ENCODE data around the gene ACER3.

The ACER3 gene

DNA sequence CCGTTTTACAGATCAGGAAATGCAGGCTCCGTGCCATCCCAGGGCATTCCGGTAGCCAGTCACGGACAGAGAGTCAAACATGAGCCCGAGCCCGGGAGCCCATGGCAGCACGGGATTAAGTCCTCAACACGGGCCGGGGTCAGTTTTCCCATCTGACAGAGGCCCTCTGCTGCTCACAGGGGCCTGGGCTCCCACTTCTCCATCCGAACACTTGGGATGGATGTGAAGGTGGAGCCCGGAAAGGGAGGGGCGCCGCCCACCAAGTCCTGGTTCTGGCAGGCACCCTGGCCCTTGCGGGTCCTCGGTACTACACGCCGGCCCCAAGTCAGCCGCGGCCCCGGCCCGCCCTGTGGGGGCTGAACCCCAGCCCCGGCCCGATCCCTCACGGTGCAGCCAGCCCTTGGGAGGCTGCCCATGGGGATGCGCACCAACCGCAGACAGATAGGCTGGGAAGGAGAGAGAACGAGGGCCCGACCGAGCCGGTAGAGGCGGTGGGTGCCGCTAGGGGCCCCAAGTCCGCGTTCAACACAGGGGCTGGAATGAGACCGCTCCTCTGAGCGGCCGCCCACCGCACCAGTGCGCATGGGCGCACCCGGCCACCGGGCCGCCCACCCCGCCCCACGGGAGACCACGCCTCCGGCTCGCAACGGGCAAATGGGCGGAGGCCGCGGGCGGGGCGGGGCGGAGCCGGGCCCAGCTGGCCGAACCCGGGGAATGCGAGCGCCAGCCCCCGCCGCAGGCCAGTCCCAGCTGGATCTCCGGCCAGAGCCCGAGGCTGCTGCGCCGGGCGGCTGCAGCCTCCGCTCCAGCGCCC is 205.7 kb downstream of the ACER3 start, which contains the start of gene CAPN5:
Gene CAPN5, plus strand, starts transcription at position 743 of the 814 bp plus-strand sequence. CDS start 17,916 bp downstream, outside the sequence.
- DNase-seq = peak; percentile 94

DNA sequence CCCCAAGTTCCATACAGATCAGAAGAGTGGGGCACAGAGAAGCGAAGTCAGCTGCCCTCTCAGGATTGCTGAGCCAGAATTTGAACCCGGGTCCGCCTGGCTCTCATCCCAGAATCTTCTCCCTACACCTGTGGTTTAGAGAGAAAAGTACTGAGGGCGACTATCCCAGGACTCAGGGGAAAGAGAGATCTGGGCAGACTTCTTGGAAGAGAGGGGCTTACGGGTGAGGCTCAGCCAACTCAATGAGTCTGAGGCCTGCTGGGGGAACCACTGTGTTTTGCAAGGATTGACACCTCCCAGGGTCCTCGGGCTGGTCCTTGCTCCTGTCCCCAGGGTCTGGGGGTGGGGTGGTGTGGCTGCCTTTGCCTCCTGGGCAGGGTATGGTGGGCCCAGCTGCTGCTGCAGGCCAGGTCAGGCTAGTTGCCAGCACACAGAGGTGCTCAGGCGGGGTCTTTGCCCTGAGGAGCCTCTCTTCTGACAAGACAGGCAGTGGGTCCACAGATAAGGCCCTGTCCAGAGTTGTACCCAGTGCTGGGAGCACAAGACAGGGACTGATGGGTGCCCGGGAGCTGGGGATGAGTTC is 207.2 kb downstream of the ACER3 start:
- no peak for DNase-seq

DNA sequence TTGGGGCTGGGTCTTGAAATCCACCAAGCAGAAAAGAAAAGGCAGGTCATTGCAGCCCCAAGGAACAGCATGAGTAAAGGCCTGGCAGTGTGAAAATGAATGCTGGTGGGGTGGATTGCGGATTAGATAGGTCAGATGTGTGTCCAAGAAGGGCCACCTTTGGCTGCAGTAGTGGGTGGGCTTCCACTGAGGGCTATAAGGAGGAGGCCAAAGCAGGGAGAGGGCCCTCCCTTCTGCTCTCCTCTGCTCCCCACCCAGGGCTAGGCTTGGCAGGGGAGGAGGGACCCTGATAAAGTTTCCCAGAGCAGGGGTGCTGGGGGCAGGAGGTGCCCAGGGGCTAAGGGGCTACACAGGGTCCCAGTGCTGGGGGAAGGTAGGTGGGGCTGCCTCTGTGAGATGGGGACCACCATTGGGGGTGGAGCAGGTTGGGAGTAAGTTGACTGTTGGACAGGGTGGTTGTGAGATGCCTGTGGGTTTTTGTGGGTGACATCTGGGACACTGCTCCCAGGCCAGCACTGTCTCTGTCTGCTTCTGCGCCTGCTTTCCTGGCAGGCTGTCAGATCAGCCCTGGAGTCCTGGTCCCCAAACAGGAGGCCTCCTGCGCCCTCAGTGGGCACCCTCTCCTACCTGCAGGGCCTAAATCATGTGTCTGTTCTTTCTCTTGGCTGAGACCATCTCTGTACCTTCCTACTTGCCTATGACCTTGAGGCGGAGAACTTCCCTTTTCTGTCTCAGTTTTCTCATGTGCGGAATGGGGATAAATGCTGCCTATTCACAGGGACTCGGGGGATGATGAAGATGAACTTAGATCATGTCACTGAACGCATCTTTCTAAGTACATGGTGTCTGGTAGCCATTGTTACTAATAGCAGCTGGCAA is 208.0 kb downstream of the ACER3 start:
- DNase-seq = no peak

DNA sequence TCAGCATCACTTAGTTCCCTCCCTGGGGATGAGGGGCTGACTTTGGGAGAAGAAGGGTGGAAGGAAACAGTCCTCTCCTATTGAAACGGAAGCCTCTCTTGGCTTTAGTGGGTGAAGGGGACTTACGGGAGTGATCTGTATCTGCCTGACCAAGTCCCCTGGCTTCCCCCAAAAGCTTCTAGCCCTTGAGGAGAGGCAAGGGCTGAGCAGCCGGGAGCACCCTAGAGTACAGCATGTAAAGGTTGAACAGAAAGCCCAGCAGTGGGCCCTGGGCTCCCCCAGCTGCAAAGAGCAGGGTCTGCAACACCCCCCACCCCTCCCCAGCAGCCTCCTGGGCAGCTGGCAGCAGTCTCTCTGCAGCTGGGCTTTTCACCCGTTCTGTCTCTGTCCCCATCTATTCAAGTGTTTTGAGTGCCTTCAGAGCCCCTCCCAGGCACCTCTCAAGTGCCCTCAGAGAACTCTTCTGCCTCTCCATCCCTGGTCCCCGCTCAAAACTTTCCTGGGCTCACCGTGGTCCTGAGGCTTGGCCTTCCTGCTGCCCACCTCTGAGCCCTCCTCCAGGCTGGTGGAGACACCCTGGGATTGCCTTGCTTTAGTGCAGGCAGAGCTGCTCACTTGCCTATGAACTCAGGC is 208.7 kb downstream of the ACER3 start:
- DNase-seq = no peak

DNA sequence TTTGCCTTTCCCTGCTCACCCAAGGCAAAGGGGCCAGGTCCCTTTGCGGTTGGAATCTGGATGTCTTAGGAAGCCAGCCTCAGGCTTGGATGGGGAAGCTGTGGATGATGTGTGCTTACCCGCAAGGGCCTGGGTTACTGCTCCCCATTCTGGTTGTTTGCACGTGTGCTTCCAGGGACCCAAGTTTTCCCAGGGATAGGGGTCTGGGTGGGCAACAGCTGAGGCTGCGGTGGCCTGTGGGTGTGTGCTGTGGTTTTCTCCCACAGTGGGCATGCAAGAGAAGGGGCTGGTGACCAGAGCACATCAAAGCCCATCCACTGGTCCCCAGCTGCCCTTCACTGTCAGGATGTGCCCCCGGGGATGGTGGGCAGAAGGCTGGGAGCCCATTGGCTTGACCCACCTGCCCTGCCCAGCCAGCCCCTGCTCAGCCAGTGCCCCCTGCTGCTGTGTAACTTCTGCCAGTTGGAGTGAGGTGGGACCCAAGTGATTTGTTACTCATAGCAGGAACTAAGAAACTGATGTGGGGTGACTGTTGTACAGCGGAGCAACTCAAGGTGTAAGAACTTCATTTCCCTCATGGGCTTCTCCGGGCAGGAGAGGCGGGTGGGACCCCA is 209.4 kb downstream of the ACER3 start:
- no peak for DNase-seq

DNA sequence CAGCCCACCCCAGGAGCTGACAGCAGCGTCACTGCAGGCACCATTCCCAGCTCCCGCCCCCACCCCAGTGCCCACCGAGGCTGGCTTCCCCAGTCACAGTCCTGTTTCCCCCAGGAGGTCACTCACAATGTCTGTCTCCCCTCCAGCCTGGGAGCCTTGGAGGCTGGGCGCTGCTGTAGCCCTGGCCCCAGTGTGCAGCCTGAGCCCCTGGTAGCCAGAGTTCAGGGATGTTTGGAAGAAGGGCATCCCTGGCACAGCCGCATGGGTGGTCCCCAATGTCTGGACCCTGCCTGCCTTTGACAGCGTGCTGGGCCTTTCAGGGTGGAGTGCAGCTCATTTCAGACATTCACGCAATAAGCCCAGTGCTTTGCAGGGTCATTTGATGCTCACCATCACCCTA is 210.4 kb downstream of the ACER3 start:
- DNase-seq = no peak

DNA sequence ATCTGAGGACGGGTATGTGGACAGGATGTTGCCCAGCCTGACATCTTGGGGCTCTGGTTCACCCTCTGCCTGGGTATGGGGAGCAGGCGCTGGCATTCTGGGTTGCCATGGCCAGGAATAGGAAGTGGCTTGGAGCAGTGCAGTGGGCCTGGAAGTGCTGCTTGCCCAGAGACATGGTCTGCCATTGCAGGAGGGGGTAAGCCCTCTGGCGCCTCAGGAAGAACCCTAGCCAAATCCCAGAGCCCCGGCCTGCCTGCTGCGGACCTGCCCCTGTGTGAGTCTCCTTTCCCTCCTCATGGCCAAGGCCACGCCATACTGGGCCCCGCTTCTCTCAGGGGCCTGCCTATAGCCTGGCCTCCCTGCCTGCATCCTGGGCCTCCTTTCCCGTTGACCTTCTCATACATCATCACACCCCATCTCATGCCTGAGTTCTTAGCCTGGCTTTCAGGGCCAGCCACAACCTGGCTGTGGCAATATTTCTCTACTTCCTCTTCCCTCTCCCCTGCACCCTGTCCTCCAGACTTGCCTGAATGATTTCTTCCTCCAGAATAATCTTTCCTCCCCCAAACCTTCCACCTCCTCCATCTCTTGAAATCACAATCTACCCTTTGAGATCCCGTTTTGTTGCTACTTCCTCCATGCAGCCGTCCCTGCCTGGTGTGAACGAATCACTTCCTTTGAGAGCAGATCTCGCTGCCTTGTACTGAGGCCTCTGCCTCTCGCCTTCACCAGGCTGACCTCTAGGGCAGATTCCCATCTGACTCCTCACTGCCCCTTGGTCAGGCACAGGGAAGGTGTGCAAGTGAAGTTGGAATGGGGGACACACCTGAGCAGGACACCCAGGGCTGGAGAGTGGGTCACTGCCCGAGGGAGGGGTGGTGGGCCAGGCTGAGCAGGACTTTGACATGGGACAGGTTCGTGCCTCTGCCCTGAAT is 211.2 kb downstream of the ACER3 start:
- no peak for DNase-seq

DNA sequence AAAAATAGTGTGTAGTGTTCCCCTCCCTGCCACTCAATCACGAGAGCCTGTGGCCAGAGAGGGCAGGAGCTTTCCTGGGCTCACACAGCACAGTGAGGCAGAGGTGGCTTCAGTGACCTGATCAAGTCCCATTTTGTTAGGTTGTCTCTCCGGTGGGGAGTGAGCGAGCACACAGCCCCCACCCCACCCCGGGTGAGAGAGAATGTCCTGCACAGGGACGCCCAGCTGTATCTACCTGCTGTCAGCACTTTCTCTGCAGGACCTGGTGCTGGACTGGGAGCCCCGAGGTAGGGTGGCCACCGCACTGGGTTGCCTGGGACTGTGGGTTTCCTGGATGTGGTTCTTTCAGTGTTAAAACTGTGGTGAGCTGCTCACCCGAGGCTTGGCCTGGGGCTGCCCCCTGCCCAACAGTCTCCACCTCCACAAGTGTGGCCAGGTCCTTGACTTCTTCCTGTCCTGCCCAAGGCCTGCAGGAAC is 212.2 kb downstream of the ACER3 start:
- no peak for DNase-seq

DNA sequence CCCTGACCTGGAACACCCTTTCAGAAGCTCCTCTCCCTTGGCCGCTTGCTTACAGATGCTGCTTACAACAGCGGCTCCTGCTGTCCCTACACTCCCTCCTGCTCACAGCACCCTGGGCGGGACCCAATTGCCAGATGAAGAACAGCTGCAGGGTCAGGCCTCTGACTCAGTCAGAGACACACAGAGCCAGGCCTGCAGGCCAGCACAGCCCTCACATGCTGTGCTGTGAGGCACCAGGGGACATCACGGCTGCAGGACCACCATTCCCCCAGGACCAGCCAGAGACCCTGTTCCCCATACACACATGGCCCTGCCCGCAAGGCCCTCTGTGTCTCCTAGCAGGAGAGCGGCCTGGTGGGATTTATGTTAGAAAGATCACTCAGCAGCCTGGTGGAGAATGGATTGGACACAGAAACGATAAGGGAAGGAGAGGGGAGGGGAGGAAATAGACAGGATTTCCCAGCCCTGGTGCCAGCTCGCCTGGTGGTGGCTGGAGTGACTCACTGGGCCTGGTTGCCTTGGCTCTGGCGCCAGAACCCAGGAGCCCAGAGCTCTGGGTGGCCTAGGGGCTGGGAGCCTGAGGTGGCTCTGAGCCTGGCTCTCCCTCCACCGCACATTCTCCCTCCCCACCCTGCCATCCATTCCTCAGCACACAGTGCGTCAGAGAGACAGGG is 212.7 kb downstream of the ACER3 start:
- no peak for DNase-seq

DNA sequence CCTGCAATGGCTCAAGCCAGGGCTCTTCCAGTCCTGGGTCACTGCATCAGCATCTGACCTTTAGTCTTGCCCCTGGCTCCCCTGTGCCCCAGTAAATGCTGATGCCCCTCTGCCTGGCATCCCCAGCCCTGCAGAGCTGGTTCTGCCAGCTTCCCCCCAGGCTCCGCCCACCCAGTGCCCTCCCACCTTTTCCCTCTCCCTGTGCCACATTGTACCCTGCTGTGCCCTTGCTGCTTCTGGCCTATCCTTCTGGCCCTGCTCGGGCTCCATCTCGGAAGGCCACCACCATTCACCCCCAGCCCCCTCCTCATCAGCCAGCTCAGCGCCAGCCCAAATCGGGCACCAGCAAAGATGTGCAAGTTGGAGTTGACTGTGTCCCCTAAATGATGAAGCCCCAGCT is 213.5 kb downstream of the ACER3 start:
- no peak for DNase-seq

DNA sequence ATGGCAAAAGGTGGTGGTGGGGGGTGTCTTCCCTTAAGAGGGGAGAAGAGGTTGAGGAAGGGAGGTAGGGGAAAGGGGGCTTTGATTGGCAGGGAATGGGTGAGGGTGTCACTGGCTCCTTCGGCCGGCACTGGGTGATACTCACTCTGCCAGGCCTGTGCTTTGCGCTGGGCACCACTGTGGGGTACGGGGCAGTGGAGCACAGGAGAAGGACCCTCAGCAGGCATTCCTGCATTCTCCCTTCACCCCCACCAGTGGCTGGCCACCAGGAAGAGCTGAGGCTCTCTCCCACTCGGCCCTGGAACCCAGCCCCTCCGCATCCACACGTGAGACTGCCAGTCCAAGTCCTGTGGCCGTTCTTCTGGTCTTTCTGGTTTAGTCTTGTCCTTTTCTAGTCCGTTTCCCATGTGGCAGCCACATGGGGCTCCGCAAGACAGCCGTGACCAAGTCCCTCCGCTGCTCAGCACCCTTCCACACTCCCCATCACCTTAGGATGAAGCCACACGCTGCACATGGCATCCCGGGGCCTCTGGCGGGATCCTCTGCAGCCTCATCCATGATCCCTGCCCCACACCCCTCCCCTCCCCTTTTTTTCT is 214.0 kb downstream of the ACER3 start:
- DNase-seq = no peak

DNA sequence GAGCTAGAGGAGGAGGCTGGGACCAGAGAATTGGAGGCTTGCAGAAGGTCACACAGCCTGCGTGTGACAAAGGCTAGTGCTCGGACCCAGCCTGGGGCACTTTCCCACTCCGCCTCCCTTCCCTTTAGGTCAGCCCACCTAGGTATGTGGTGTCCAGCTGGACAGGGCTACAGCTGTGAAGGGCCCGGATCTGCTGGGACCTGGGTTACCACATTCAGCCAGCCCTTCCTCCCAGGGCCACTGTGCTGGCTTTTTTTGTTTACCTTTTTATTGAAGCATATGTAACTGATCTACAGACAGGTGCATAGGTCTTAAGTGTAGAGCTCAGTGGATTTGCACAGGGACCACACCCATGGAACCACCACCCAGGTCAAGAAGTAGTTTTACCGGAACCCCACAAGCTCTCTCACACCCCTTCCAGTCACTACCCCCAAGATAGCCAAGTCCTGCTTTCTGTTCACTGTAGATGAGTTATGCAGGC is 214.7 kb downstream of the ACER3 start:
- no peak for DNase-seq

Measured in activated CD8-positive, alpha-beta memory T cell treated with anti-CD3 and anti-CD28 coated beads for 24 hours (primary cell).